Stomach (tissue), 4 donors: ENCODE measurements around the gene DHCR24.

ENCODE experiments used
- EP300 ChIP-seq: sonication (generic); formaldehyde crosslinking; IDR thresholded peaks from one replicate; pipeline ENCODE4 v1.6.1; 2017; ENCODE audit warnings: antibody characterized with exemption
- POLR2A ChIP-seq, 4 donors: fragments of 450-650 bp; IDR thresholded peaks; one replicate each; pipeline ENCODE4 v1.6.1; 2016; ENCODE audit warnings: antibody characterized with exemption in 4 of 4, control low read depth in 2 of 4, mild to moderate bottlenecking in 1 of 4, moderate library complexity in 1 of 4
- POLR2AphosphoS5 ChIP-seq, 3 donors: sonication (generic); formaldehyde crosslinking; IDR thresholded peaks; one replicate each; pipeline ENCODE4 v1.6.1; 2016; ENCODE audit warnings: antibody characterized with exemption in 3 of 3
- TF ChIP-seq, protein P1 (sequence below), 7 experiments: fragments of 450-650 bp in 4 of 7; fragments of 200-600 bp in 3 of 7; sonication (generic) in 3 of 7; IDR thresholded peaks; one replicate each; pipeline ENCODE4 v1.5.1; 2016 to 2019; ENCODE audit warnings: antibody characterized with exemption in 7 of 7, control low read depth in 2 of 7, mild to moderate bottlenecking in 1 of 7

DNA sequence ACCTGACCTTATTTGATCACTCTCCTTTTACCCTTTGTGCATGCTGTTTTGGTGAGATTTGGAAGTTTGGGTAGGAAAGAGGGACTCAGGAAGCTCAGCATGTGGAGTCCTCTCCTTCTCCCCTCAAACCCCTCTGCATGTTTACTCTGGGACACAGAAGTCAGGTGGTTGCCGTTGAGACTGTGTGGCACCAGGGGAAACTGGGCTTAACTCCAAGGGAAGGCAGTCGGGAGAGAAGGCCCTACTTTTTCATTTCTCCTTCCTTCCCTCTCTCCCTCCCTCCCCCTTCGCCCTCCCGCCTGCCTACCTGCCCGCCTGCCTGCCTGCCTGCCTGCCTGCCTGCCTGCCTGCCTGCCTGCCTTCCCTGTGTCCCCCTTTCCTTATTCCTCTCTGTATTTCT lies 51.0 kb downstream of the DHCR24 start:
- TF ChIP-seq, protein P1, sequence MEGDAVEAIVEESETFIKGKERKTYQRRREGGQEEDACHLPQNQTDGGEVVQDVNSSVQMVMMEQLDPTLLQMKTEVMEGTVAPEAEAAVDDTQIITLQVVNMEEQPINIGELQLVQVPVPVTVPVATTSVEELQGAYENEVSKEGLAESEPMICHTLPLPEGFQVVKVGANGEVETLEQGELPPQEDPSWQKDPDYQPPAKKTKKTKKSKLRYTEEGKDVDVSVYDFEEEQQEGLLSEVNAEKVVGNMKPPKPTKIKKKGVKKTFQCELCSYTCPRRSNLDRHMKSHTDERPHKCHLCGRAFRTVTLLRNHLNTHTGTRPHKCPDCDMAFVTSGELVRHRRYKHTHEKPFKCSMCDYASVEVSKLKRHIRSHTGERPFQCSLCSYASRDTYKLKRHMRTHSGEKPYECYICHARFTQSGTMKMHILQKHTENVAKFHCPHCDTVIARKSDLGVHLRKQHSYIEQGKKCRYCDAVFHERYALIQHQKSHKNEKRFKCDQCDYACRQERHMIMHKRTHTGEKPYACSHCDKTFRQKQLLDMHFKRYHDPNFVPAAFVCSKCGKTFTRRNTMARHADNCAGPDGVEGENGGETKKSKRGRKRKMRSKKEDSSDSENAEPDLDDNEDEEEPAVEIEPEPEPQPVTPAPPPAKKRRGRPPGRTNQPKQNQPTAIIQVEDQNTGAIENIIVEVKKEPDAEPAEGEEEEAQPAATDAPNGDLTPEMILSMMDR (IDR thresholded peaks at IDR 0.05) = no peak
- no peak for TF ChIP-seq POLR2A (IDR thresholded peaks at IDR 0.05)
- no peak for TF ChIP-seq EP300
- no peak for TF ChIP-seq POLR2AphosphoS5 (IDR thresholded peaks at IDR 0.05)
